Measurements from ENCODE around the gene HBEGF. TPM values are rescaled to one million over a fixed set of nuclear protein-coding genes. Genes with fewer than 3 reads are reported as not detected.

Gene HBEGF
- total RNA-seq, result 10 to 100 TPM in 1 of 2 donors, 1 to 10 TPM in 1; 7.7 to 24.0 TPM

GRCh38 chr5:140346348-140347221, at the start of gene HBEGF:
HBEGF (minus strand) TSS chr5:140346603; CDS start chr5:140346328, 275 bp downstream.
- TF ChIP-seq CTCF (IDR thresholded peaks at IDR 0.05), result peak; percentile 10 to 69 (median 44)
- peak; percentile 70 for TF ChIP-seq POLR2AphosphoS5 (IDR thresholded peaks at IDR 0.05)
- peak; percentile 96 for TF ChIP-seq POLR2A (IDR thresholded peaks at IDR 0.05)
- WGBS, result under 1% methylated on average over 42 of the region's 72 CpGs
- H3K27me3 ChIP-seq (replicated peaks; ENCODE audit: insufficient read depth), result no peaks in the 10 kb centered on the region
- DNase-seq (ENCODE audit: low spot score), result peak; percentile 85
- no peaks in the 10 kb centered on the region for H3K36me3 ChIP-seq
- no peaks in the 10 kb centered on the region for H3K9me3 ChIP-seq
- H3K4me1 ChIP-seq (replicated peaks), result peaks cover 8% of the 10 kb centered on the region
- H3K4me3 ChIP-seq, result peak within 1 kb of the TSS; percentile 71 to 89
- peak within 1 kb of the TSS; percentile 75 to 79 for H3K27ac ChIP-seq
- intact Hi-C loops (cut with DNase I), result loop anchor here (2.0 to 5.0 kb wide), 3 partner anchors 44 to 169 kb away; partner anchors contain the start of genes CYSTM1 and PFDN1

- Histone ChIP-seq H3K27me3 (replicated peaks; ENCODE audit: insufficient read depth) (no peaks in the 10 kb centered on the region), H3K4me3 (no peak overlapping the region), H3K4me1 (replicated peaks) (no peaks in the 10 kb centered on the region), H3K9me3 (no peaks in the 10 kb centered on the region), H3K27ac (no peak overlapping the region), H3K36me3 (no peaks in the 10 kb centered on the region)
- intact Hi-C loops (cut with DNase I), result no loop called here
- DNase-seq (ENCODE audit: low spot score), result no peak
- 98% methylated on average over 2 of the region's 2 CpGs for WGBS
- no peak for TF ChIP-seq CTCF (IDR thresholded peaks at IDR 0.05)
- TF ChIP-seq POLR2A (IDR thresholded peaks at IDR 0.05), result no peak
- TF ChIP-seq POLR2AphosphoS5 (IDR thresholded peaks at IDR 0.05), result no peak
These were observed 47.3 kb upstream of the HBEGF start for GRCh38 chr5:140393738-140394137.

GRCh38 chr5:140391732-140392131, 45.3 kb upstream of the HBEGF start:
- H3K4me3 ChIP-seq, result no peak overlapping the region
- WGBS, result 92% methylated on average over 1 of the region's 1 CpG
- no peak overlapping the region for H3K27ac ChIP-seq
- TF ChIP-seq POLR2AphosphoS5 (IDR thresholded peaks at IDR 0.05) (no peak), CTCF (IDR thresholded peaks at IDR 0.05) (no peak), POLR2A (IDR thresholded peaks at IDR 0.05) (no peak)
- H3K27me3 ChIP-seq (replicated peaks; ENCODE audit: insufficient read depth), result no peaks in the 10 kb centered on the region
- DNase-seq (ENCODE audit: low spot score), result no peak
- intact Hi-C loops (cut with DNase I), result no loop called here
- H3K4me1 ChIP-seq (replicated peaks), result no peaks in the 10 kb centered on the region
- H3K9me3 ChIP-seq, result no peaks in the 10 kb centered on the region
- H3K36me3 ChIP-seq, result no peaks in the 10 kb centered on the region

GRCh38 chr5:140391312-140391711, 44.9 kb upstream of the HBEGF start:
- no peaks in the 10 kb centered on the region for H3K9me3 ChIP-seq
- WGBS, result 93% methylated on average over 1 of the region's 1 CpG
- H3K4me1 ChIP-seq (replicated peaks), result no peaks in the 10 kb centered on the region
- no peak overlapping the region for H3K27ac ChIP-seq
- no peaks in the 10 kb centered on the region for H3K36me3 ChIP-seq
- H3K27me3 ChIP-seq (replicated peaks; ENCODE audit: insufficient read depth), result no peaks in the 10 kb centered on the region
- TF ChIP-seq CTCF (IDR thresholded peaks at IDR 0.05), result no peak
- TF ChIP-seq POLR2AphosphoS5 (IDR thresholded peaks at IDR 0.05), result no peak
- no peak for TF ChIP-seq POLR2A (IDR thresholded peaks at IDR 0.05)
- H3K4me3 ChIP-seq, result no peak overlapping the region
- intact Hi-C loops (cut with DNase I), result no loop called here
- no peak for DNase-seq (ENCODE audit: low spot score)

- 94% methylated on average over 2 of the region's 2 CpGs for WGBS
- H3K27ac ChIP-seq, result no peak overlapping the region
- no peaks in the 10 kb centered on the region for H3K4me1 ChIP-seq (replicated peaks)
- intact Hi-C loops (cut with DNase I), result no loop called here
- no peak for DNase-seq (ENCODE audit: low spot score)
- H3K36me3 ChIP-seq, result no peaks in the 10 kb centered on the region
- no peaks in the 10 kb centered on the region for H3K27me3 ChIP-seq (replicated peaks; ENCODE audit: insufficient read depth)
- TF ChIP-seq POLR2A (IDR thresholded peaks at IDR 0.05), result no peak
- no peak for TF ChIP-seq CTCF (IDR thresholded peaks at IDR 0.05)
- no peaks in the 10 kb centered on the region for H3K9me3 ChIP-seq
- H3K4me3 ChIP-seq, result no peak overlapping the region
These were observed 41.6 kb upstream of the HBEGF start for GRCh38 chr5:140388052-140388451.
